ENCODE measurements around the gene EXOC3L2.

- TF ChIP-seq CTCF (IDR thresholded peaks at IDR 0.05) (no peak), ZFX (IDR thresholded peaks at IDR 0.05; ENCODE audit: borderline replicate concordance) (no peak)
Observed at GRCh38 chr19:45172611-45173208, 72.5 kb downstream of the EXOC3L2 start.

Measured in 22Rv1 (cell line).